Measurements from ENCODE around the gene TMED7.

The TMED7 gene

DNA sequence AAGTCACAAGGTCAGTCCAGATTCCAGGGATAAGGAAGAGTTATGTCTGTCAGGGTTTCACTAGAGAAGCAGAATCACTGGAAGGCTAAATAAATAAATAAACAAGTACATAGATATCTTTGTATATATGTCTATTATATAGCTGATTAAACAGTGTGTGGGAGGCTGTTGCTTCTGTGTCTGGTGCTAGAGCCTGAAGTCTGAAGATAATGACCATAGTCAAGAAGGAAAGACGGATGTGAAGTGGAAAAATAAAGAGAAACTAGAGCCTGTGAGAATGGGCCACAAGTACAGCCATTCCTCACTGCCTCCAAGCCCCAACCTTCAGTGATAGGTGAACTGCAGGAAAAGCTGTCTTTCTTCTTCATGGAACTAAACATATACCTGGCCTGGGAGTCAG is 4.1 kb upstream of the TMED7 start:
- no peak overlapping the region for H3K4me3 ChIP-seq (ENCODE audit: low read depth, low read length)
- TF ChIP-seq CTCF (IDR thresholded peaks at IDR 0.05; ENCODE audit: borderline replicate concordance, insufficient read depth, low read depth, low read length), result no peak

DNA sequence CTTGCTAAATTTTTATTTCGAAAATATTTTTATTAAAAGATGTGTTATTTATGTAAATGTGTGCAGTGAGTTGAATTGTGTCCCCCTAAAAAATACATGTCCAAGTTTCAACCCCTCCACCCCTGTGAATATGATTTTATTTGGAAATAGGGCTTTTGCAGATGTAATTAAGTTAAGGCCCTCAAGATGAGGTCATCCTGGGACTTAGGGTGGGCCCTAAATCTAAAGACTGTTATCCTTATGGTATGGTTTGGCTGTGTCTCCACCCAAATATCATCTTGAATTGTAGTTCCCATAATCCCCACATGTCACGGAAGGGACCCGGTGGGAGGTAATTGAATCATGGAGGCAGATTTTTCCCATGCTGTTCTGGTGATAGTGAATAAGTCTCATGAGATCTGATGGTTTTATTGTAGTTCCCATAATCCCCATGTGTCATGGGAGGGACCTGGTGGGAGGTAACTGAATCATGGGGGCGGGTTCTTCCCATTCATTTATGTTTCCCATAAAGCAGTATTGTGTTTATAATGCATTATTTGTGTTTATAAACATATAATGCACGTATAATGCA is 1.5 kb upstream of the TMED7 start:
- TF ChIP-seq CTCF (IDR thresholded peaks at IDR 0.05; ENCODE audit: borderline replicate concordance, insufficient read depth, low read depth, low read length), result no peak
- H3K4me3 ChIP-seq (ENCODE audit: low read depth, low read length), result no peak overlapping the region

- H3K4me3 ChIP-seq (ENCODE audit: low read depth, low read length), result peak overlapping the region; percentile 44
- no peak for TF ChIP-seq CTCF (IDR thresholded peaks at IDR 0.05; ENCODE audit: borderline replicate concordance, insufficient read depth, low read depth, low read length)
Measured at GRCh38 chr5:115626445-115626823, 598 bp upstream of the TMED7 start.

DNA sequence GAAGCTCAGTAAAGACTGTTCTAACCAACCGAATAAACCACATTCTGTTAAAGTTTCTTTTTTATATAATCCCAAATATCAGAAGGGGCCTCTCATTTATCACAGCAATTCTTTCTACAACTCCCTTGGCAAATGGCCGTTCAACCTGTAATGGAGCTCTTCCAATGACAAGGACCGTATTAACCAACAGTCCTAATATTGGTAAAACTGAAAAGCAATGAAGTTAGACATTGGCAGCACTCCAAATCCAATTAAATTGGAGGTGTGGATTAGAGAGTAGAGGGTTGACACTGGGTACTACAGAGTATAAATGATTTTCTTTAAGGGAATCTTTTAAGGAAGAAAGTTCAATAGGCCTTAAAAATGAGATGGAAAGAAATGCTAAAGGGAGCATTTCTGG is 842 bp downstream of the TMED7 start:
- TF ChIP-seq CTCF (IDR thresholded peaks at IDR 0.05; ENCODE audit: borderline replicate concordance, insufficient read depth, low read depth, low read length), result no peak
- H3K4me3 ChIP-seq (ENCODE audit: low read depth, low read length), result peak overlapping the region; percentile 65

- TF ChIP-seq CTCF (IDR thresholded peaks at IDR 0.05; ENCODE audit: borderline replicate concordance, insufficient read depth, low read depth, low read length), result no peak
- no peak overlapping the region for H3K4me3 ChIP-seq (ENCODE audit: low read depth, low read length)
Measured at GRCh38 chr5:115623658-115624057, 2.2 kb downstream of the TMED7 start.

DNA sequence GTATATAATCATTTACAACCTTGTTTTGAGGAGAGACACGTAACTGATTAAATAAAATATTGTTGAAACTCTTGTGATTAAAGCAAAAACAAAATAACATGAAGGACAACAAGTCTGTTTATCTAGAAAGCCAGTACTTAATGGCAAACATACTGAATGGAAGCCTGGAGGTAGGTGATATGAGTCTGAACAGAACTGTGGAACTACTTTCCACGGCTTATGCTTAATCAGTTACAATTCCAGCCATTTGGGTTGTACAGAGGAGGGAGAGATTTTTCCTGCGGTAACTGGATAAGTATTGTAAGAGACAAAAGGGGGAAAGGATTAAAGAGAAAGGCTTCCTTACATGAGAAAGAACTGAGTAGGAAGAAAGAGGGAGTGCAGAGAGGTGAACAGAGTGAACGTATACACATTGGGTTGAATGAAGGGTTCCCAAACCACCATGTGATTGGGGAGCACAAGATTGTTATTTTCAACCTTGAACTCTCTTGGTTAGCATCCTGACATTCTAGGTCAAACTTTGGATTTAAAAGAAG is 4.4 kb downstream of the TMED7 start:
- no peak overlapping the region for H3K4me3 ChIP-seq (ENCODE audit: low read depth, low read length)
- no peak for TF ChIP-seq CTCF (IDR thresholded peaks at IDR 0.05; ENCODE audit: borderline replicate concordance, insufficient read depth, low read depth, low read length)

GRCh38 chr5:115616892-115617291 is 8.9 kb downstream of the TMED7 start:
- no peak overlapping the region for H3K4me3 ChIP-seq (ENCODE audit: low read depth, low read length)
- no peak for TF ChIP-seq CTCF (IDR thresholded peaks at IDR 0.05; ENCODE audit: borderline replicate concordance, insufficient read depth, low read depth, low read length)

All from GM12875 (cell line).